GM19395 (cell line): ENCODE data around the gene NCOA1.
"Not testable (repeated sequence)": the region's sequence is repeated elsewhere in the genome, so short reads cannot be mapped to it uniquely, and the experiment has no call there.

Experiments used
- ATAC-seq: cut with Tn5 transposase; IDR thresholded peaks from one replicate; pipeline ENCODE4 v1.9.1; 2021; ENCODE audit warnings: mild to moderate bottlenecking, moderate library complexity; ENCODE audit not compliant: unreplicated experiment

The NCOA1 gene

DNA sequence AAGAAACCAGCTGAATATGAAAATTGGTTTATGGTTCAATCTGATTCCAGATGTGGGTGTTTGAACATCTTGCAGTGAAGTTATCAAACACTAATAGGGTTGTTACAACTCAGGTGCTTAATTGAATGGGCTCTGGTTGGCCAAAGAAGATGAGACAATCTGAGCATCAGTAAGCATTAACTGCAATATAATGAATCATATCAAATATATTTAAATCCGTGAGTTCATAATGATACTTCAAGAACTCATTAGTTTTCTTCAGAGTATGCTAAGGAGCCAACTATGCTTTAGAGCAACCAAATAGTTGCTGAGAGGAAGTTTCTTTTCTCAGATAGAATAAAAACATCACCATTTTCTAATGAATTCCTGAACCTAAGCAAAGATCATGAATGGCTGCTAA, 79.2 kb downstream of the NCOA1 start:
- ATAC-seq, result no peak

DNA sequence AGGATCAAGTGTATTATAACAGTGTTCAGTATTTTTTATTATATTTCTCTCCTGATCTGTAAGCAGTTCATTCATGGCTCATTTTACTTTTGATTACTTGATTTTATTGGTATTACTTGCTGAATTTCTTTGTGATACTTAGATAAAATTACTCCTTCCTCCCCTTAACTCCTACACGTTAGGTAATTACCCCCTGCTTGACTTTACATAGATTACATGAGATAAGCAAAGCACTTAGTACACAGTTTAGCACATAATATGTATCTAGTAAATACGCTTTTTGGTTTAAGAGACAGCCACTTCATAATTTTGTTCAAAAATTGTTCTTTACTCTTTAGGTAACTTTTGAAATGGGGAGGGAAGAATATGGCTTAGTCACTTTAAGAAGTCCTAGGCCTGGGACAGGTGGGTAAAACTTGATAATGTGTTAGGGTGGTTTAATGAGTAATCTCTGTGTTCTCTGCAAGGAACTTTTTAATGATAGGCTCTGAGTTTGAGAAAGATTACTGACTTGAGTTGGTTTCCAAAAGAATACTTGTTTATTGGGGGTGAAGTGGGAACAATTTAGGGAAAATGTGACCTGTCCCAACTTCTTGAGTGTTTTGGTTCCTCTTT, 80.9 kb downstream of the NCOA1 start:
- no peak for ATAC-seq

DNA sequence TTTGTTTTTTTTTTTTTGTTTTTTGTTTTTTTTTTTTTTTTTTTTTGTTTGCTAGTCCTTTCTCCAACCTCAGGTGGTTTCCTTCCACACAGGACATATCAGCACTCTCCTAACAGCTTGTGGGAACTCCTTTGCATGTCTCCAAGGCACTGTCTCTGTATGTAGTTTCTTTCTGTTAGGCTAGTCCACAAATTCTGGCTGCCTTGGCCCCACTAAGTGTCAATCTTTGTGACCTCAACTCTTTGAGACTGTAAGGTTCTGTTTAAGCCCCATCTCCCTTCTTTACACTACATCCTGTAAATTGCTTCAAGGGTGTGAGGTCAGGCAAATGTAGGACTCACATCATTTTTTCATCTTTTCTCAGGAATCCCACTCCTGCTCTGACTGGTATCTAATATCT, 85.1 kb downstream of the NCOA1 start:
- ATAC-seq, result no peak

DNA sequence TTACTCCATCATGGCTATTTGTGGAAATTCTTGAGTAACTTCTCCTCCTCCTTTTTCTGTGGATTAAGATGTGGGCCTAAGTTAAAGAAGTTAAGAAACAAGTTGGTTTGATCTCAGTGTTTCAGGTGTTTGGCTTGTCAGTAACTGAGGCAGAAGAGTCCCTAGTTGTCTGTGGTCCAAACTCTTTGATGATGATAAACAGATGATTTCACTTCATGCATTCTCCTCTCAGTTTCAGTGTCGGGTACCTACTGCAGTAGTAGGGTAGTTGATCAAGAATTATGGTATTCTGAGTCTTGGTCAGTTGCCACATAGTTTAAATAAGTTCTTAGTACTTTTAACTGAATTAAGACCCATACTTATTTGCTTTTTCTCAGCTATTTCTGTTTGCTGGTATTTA, 85.6 kb downstream of the NCOA1 start:
- ATAC-seq, result no peak

DNA sequence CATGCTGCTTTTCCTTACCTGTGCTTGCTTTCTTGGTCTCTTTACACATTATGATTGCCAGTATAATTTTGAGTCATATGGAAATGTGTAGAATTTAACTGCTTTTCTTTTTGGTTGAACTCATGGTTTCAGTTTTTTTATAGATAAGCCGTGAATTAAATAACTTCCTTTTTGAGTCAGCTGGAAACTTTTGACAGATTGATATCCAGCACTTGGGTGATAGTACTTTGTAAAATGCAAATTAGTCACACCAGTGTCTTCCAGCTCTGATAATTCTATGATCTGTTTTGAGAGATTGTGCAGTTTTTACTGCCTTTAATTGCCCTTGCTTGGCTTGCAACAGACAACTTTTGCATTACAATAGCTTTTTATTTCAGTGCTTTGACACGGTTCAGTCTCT, 86.4 kb downstream of the NCOA1 start:
- peak; percentile 72 for ATAC-seq

DNA sequence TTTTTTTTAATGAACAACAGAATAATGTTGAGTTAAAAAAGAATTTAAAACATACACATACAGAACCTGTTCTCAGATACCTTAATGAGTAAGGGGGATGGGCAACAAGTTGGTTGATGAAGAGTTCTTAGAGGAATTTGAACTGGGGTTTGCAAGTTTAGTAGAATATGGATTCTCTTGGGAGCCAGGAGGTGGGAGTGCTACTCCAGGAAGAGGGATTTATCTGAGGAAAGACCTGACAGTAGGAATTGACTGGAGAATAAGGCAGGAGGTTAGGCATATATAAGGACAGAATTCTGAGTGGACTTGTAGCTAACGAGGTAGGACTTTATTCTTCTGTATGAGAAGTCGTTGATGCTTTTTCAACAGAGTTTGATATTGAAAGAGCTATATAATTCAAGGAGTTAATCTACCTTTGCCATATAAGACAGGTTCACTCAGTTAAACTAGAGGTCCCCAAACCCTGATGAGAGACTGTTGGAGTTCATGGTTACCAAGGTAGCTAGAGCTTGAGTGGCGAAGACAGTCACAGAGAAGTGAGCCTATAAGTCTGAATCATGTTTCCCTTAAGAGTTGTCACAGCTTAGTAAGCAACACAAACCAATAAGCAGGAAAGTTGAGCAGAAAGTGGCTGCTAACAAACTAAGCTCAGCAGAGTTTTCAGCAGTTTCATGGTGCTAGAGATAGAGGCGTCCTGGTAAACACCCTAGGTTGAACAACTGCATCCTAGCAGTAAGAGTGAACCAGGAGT, 88.2 kb downstream of the NCOA1 start:
- ATAC-seq, result no peak

DNA sequence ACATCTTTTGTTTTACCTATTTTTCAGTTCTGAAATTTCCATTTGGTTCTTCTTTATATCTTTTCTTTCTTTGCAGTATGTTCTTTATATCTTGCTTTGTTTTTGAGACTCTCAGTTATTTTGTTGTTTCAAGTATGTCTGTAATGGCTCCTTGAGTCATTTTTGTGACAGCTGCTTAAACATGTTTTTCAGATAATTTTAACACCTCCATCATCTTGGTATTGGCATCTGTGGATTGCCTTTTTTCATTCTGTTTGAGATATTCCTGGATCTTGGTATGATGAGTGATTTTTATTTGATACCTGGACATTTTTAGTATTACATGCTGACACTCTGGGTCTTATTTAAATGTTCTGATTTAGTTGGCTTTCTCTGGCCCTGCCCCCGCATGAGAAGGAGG, 89.5 kb downstream of the NCOA1 start:
- no peak for ATAC-seq

DNA sequence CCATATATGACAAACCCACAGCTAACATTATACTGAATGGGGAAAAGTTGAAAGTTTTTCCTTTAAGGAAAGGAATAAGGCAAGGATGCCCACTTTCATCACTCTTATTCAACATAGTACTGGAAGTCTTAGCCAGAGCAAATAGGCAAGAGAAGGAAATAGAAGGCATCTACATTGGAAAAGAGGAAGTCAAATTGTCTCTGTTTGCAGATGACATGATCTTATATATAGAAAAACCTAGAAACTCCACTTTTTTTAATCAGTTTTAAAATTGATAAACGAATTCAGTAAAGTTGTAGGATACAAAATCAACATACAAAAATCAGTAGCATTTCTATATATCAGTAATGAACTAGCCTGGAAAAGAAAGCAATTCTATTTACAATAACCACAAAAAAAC, 90.9 kb downstream of the NCOA1 start:
- ATAC-seq, result not testable (repeated sequence)

DNA sequence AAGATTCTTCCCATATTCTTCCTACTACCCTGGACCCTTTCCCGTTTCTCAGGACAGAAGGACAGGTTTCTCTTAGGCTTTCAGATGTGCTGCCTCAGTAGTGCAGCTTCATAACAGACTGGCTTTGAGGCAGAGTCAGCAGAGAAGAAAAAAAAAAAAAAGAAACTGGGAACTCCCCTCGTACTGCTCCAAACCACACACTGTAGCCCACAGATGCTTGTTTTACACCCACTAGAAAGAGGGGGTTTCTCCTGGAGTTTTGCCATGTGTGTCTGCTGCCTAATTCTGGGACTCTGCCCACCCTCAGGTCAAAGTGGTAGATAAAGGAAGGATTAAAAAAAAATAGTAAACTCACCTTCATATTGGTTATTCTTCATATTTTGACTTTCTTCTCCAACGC, 95.9 kb downstream of the NCOA1 start:
- peak; percentile 66 for ATAC-seq

DNA sequence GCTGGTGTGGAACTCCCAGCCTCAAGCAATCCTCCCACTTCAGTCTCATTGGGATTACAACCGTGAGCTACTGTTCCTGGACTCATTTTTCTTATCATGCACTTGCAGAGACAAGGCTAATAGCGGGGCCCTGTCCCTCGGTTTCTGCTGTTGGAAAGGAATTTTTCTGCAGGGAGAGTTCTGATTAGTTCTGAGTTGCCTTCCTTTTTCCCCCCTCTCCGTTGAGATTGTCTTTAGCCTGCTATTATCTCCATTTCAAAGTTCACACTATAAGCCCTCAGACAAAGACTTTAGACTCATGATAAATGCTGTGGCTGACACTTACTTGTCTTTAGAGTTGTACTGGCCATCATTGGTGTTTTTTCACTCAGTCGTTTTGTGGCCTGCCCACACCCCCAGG, 97.2 kb downstream of the NCOA1 start:
- ATAC-seq, result no peak

DNA sequence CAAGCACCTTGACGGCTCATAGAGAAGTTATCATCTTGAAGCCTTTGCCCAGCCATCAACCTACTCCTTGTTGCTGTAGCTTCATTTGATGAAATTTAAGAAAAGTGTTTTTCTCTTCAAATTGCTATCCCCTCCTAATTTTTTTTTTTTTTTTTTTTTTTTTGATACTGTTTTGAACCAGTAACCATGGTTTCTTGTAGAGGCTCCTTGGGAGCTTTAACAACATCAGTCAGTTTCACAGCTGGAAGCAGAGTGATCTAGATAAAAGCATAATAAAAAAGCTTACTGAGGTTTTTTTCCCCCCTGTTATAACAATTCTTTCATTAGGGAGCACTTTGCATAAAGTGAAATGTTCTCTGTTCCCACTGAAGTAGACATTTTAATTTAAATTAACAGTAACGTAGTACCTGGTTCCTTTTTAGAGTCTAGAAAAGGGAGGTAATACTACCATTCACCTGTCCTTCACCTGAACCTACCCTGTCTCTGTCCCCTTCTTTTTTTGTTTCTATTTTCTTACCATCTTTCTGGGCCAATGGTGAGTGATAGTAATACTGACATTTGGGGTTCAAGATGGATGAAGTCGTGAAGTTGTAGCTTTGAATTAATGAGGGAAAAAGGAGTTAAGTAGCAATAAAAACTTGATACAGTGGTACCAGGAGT, 101.5 kb downstream of the NCOA1 start:
- ATAC-seq, result no peak

DNA sequence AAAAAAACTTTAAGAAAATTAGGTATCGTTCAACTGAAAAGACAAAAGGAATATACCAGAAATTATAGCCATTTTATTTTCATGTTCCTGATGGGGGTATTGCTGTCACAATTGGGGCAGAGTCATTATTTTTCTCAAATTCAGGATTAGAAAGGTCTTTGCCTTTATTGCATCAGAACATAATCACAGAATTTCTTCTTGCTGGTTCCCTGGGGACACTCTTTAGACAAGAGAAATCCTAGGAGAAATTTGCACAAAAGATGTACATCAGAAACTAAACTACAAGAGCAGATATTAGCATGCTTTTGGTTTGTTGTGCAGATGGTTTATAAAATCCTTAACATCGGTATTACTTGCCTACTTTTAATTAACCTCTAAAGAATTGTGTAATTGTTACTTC, 103.2 kb downstream of the NCOA1 start:
- no peak for ATAC-seq

DNA sequence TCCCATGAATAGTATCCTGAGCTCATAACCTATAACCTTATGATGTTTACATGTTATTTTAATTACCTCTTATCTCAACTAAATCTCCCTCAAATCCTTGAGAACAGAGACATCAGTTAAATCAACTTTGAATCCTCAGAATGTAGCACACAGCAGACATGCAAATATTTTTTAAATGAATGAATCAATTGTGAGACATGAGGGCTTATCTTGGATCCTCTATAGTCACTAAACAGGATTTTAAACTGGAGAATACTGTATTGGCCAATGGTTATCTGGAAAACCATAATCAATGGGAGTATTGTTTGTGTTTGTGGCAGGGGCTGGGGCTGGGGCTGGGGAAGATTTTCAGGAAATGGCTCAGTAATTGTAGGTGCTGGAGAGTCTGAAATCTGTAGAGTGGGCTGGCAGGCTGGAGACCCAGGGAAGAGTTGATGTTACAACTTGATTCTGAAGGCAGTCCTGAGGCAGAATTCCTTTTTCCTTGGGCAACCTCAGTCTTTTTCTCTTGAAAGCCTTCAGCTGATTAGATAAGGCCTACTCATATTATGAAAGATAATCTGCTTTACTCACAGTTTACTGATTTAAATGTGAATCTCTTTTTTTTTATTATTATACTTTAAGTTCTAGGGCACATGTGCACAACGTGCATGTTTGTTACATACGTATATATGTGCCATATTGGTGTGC, 106.3 kb downstream of the NCOA1 start:
- no peak for ATAC-seq

DNA sequence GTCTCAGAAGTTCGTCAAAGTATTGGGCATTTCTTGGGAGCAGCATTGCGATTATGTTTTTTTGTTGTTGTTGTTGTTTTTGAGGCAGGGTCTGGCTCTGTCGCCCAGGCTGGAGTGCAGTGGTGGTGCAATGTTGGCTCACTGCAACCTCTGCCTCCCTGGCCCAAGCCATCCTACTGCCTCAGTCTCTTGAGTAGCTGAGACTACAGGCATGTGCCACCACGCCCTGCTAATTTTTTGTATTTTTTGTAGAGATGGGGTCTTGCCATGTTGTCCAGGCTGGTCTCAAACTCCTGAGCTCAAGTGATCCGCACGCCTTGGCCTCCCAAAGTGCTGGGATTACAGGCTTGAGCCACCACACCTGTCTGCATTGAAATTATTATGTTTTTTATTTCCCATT, 109.1 kb downstream of the NCOA1 start:
- not testable (repeated sequence) for ATAC-seq

DNA sequence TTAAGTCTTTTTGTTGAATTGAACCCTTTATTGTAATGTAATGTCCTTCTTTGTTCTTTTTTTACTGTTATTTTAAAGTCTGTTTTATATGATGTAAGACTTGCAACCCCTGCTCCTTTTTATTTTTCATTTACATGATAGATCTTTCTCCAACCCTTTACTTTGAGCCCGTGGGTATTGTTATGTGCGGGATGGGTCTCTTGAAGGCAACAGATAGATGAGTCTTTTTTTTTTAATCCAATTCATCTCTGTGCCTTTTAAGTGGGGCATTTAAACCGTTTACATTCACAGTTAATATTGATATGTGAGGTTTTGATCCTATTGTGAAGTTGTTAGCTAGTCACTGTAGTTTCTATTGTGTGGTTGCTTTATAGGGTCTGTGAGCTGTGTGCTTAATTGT, 120.6 kb downstream of the NCOA1 start:
- ATAC-seq, result no peak

DNA sequence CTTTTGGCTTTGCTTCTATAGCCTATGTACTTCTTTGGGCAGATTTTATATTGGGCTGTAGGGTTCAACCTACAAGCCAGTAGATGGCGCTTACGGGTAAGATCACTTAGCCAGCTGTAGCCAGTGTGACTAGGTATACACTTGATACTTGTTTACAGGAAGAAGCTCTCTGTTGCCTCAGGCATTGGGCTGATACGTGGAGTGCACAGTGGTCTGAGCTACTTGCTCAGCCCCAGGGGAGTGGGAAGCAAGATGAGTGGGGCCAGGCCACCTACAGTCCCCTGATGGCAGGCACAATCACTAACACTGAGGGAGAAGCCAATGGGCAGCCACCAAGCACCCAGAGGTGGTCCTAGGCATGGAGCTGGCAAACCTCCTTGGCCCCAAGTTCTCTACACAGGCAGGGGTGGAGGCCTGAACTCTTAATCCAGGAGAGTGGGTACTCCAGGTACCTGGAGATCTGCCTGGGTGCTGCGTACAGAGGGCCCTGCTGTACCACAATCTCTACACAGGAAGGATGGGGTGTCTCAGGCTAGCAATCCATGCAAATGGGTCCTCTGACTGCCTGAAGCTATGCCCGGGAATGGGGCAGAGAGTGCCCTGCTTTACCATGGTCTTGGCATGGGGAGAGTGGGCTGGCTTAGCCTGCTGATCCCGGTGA, 122.2 kb downstream of the NCOA1 start:
- no peak for ATAC-seq

DNA sequence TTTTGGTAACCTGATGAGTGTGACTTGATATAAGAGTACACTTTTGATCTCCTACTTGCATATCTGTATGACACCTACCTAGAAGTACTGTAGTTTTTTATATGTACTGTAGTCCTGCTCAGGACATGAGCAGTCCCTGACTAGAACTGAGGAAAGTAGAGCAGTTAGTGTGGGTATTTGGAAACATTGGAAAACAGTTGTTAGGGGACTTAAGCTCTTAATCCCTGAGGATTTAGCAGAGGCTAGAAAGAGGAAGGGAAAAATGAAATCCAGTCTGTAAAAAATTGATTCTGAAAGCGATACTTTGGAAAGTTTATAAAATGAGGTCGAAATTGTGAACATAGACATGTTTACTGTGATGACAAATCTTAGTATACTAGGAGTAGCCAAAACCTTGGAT, 125.6 kb downstream of the NCOA1 start:
- ATAC-seq, result no peak

DNA sequence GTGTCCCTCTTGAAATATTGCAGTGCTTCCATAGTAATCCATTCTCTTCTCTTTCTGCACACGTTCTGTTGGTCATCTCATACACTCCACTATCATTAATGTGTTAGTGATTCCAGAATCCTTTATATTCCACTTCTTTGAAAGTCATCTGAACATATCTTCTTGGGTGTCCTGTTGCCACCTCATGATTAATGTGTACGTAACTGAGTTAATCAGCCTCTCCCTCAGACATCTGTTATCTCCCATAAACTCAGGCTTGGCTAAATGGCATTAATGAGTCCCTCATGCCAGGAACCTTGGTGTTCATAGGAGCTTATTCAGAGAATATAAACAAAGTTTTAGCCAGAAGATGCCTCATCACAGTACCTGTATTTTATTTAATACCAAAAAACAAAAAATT, 126.4 kb downstream of the NCOA1 start:
- no peak for ATAC-seq

DNA sequence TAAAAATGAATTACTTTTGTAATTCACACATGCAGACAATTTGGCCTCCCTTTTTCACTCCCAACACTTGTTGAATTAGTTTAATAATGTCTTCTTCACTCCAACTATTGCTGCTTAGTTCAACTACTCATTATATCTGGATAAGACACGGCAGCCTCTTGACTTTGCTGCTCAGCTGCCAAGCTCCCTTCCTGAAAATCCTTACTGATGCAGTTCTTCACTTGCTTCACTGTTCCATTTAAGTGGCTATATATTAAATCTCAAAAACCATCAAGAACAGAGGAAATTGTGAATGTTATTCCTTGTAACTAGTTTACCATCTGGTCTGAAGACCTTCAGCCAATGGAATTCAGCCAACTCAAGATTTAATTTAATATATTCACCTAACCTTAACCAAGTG, 127.1 kb downstream of the NCOA1 start:
- no peak for ATAC-seq

DNA sequence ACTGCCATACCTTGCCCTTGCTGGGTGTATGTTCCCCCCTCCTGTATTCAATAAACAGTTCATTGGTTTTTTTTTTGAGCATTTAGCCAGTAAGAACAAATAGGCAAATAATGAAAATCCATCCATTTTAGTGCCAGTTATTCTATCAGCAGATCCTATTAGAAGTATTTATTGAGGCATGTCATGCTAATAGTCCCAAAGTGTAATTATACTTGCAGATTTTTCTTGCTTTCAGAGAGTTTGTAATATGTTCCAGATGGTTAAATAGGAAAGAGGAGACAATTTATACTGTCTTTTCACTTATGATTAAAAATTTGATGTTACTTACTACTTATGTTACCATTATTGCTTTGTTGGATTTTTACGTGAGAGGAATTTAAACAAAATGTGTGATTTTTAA, 127.6 kb downstream of the NCOA1 start:
- ATAC-seq, result no peak

DNA sequence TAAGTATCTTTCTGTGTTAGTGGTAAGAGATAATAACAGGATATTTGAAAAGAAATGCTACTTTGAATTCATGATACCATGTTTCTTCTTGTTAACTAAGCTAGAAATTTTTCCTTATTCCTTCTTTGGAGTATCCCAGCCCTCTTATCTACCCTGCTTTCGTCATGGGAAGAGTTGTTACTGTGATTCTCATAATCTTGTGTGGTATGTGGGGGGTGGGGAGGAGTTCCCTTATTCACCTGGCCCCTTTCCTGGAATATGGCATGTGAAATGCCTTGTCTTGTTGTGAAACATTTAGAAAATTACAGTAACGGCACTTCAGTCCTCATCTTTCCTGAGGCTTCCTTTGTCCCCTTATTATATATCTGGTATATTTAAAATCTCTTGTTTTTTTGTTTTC, 129.9 kb downstream of the NCOA1 start:
- no peak for ATAC-seq
